SK-N-MC (cell line): ENCODE data around the gene PKNOX2.

Experiments used
- DNase-seq: peaks from one replicate; pipeline ENCODE4 v3.0.0-alpha.2; 2011; ENCODE audit warnings: low read depth, low spot score
- H3K27ac ChIP-seq: fragments of 200-600 bp; sonication (generic); 2 replicates; pipeline ENCODE4 v1.5.1; 2016; ENCODE audit warnings: mixed run types
- H3K36me3 ChIP-seq: fragments of 200-600 bp; sonication (generic); 2 replicates; pipeline ENCODE4 v1.6.1; 2017; ENCODE audit warnings: antibody characterized with exemption, low read length, mixed read lengths; ENCODE audit not compliant: insufficient read depth
- H3K4me3 ChIP-seq: fragments of 200-600 bp; sonication (generic); 2 replicates; pipeline ENCODE4 v1.5.1; 2016
- H3K9ac ChIP-seq: fragments of 200-600 bp; sonication (generic); 2 replicates; pipeline ENCODE4 v1.8.0; 2017; ENCODE audit warnings: mixed run types, mixed read lengths; ENCODE audit not compliant: insufficient read length
- H3K9me3 ChIP-seq: fragments of 200-600 bp; sonication (generic); 2 replicates; pipeline ENCODE4 v1.6.1; 2017; ENCODE audit warnings: low read depth, mild to moderate bottlenecking, antibody characterized with exemption, low read length, moderate library complexity, mixed read lengths
- EZH2 ChIP-seq: fragments of 200-600 bp; sonication (generic); IDR thresholded peaks from one replicate; pipeline ENCODE4 v1.6.1; 2017; ENCODE audit warnings: antibody characterized with exemption
- FOXP2 ChIP-seq: optimal IDR thresholded peaks from 2 replicates; pipeline ENCODE3; 2011; ENCODE audit warnings: mild to moderate bottlenecking, moderate library complexity; ENCODE audit not compliant: insufficient read depth; ENCODE audit errors: extremely low read length, control extremely low read depth
- POLR2AphosphoS5 ChIP-seq: IDR thresholded peaks from 2 replicates; pipeline ENCODE4 v1.6.1; 2012; ENCODE audit warnings: mild to moderate bottlenecking, low read depth, low read length, borderline replicate concordance

PKNOX2 gene

DNA sequence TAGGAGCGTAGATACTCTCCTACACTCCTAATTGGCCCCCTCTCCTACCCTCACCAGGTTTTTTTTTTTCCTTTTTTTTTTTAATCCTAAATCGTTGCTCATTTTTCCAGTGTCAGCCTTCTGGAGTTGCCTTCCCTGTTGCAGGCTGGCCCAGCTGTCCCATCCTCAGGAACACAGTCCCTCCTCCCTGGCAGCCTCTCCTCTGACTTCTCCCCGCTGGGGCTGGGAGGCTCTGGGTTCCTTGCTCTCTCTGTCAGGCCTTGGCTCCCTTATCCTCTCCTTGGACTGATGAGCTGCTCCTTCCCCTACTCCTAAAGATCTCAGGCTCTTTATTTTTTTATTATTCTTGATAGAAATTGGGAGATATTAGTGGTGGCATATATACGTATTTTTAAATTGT is 62.2 kb downstream of the PKNOX2 start:
- Histone ChIP-seq H3K36me3 (no peaks in the 10 kb centered on the region), H3K9ac (no peak overlapping the region), H3K4me3 (no peak overlapping the region), H3K27ac (no peak overlapping the region), H3K9me3 (no peaks in the 10 kb centered on the region)
- TF ChIP-seq POLR2AphosphoS5 = no peak
- TF ChIP-seq FOXP2 = no peak
- TF ChIP-seq EZH2 = no peak
- no peak for DNase-seq

DNA sequence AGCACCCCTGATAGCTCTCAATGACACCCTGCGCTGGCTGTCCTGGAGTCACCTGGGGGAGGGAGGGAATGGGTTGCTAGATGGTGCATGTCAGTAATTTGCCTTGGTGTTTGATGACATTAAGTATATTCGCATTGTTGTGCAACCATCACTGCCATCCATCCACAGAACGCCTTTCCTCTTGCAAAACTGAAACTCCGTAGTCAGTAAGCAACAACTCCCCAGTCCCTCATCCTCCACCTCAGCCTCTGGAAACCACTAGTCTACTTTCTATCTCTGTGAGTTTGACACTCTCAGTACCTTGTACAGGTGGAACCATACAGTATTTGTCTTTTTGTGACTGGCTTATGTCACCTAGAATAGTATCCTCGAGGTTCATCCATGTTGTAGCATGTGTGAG is 62.6 kb downstream of the PKNOX2 start:
- Histone ChIP-seq H3K9ac (no peak overlapping the region), H3K4me3 (no peak overlapping the region), H3K36me3 (no peaks in the 10 kb centered on the region), H3K9me3 (no peaks in the 10 kb centered on the region), H3K27ac (no peak overlapping the region)
- no peak for TF ChIP-seq EZH2
- no peak for DNase-seq

DNA sequence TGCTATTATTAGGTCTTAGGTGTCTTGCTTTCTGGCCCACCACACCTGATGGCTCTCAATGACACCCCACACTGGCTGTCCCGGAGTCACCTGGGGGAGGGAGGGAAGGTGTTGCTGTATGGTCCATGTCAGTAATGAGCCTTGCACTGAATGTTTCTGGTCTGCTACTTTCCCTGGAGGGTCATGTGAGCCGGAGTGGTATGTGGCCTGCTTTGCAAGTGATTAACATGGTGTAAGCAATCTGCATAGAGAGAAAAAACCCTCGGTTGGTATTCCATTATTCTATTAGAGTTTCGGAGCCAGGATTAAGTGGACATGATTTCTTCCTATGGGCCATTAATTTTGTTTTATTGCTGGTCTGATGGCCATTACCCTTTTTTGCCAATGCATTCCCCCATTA is 63.9 kb downstream of the PKNOX2 start:
- TF ChIP-seq POLR2AphosphoS5 = no peak
- no peak for TF ChIP-seq EZH2
- no peak for TF ChIP-seq FOXP2
- Histone ChIP-seq H3K27ac (no peak overlapping the region), H3K9ac (no peak overlapping the region), H3K9me3 (no peaks in the 10 kb centered on the region), H3K4me3 (no peak overlapping the region), H3K36me3 (no peaks in the 10 kb centered on the region)
- no peak for DNase-seq

DNA sequence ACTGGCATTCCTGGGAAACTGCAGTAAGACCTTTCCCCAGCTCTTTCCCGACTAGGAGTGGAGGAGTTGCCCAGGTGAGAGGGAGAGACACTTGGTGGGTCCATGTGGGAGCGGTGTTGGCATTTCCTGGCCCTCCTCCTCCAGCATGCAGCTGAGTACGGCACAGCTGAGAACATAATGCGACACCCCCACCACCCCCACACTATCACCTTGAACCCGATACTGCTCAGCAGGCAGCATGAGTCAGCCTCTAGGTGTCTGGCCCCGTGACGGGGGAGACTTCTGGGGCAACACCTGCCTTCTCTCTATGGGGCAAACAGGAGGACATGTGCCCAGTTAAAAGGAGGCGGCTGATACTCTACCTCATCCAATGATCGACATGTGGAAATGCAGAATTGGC is 64.4 kb downstream of the PKNOX2 start:
- H3K9ac ChIP-seq = no peak overlapping the region
- TF ChIP-seq POLR2AphosphoS5 (no peak), EZH2 (no peak), FOXP2 (no peak)
- H3K36me3 ChIP-seq = no peaks in the 10 kb centered on the region
- DNase-seq = no peak
- no peak overlapping the region for H3K27ac ChIP-seq
- H3K4me3 ChIP-seq = no peak overlapping the region
- H3K9me3 ChIP-seq = no peaks in the 10 kb centered on the region

DNA sequence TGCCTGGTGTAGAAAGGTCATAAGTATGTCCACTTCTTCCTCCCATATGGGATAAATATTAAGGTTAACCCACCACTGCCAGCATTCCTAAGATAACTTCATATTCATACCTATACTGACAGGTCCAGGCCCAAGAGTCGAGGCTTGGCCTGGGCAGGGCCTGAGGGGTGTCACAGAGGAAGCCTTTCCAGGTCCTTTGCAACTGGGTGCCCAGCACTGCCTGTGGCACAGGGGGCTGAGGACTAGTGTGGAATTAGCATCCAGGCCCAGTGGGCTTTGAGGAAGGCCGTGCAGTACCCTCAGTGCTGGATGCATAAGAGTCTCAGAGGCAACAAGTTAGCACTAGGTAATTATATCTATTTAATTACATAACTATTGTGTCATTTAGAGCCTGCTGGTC is 65.4 kb downstream of the PKNOX2 start:
- H3K9ac ChIP-seq = no peak overlapping the region
- H3K27ac ChIP-seq = no peak overlapping the region
- DNase-seq = no peak
- TF ChIP-seq EZH2 (no peak), FOXP2 (no peak), POLR2AphosphoS5 (no peak)
- no peaks in the 10 kb centered on the region for H3K36me3 ChIP-seq
- H3K9me3 ChIP-seq = no peaks in the 10 kb centered on the region
- H3K4me3 ChIP-seq = no peak overlapping the region

DNA sequence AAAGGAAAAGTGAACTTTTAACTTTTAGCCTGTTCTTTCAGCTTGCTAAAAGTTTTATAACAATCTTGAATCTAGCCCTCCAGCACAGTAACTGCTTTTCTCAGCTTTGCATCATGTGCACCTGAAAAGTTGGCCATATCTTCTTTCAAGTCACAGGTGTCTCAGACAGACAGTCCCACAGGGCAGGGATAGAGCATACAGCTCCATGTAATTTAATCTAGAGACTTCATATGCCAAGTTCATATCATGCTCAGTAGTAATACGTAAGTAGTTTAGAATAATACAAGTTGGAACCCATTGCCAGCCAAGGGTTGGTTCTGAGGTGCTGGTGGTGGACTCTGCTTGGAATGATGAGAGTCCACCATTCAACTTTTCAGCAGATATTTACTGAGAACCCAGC is 68.6 kb downstream of the PKNOX2 start:
- no peak overlapping the region for H3K27ac ChIP-seq
- no peak for DNase-seq
- H3K9ac ChIP-seq = no peak overlapping the region
- no peak overlapping the region for H3K4me3 ChIP-seq
- no peaks in the 10 kb centered on the region for H3K9me3 ChIP-seq
- H3K36me3 ChIP-seq = no peaks in the 10 kb centered on the region
- TF ChIP-seq EZH2 = no peak
- TF ChIP-seq POLR2AphosphoS5 = no peak
- no peak for TF ChIP-seq FOXP2

DNA sequence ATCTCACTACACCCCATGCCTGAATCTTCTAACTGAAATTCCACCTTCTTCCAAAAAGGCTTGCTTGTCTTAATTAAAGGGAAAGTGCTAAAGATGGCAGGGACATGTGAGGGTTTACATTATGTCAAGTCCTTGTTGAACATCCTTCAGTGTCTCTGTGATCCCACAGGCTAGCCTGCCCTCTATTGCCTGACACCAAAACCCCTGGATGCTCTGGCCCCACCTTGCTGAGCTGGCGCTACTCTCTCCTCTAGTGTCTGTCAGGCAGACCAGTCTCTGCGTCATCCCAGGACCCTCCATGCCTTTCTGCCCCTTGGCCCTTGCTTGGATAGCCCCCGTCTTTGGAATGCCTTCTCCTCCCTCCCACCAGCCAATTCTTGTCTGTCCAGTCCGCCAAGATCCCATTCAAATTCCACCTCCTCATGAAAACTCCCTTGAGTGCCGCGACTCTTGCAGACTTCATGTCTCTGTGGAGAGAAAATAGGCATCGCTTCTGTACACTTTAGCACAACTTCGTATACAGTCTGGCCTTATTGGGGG is 69.3 kb downstream of the PKNOX2 start:
- H3K27ac ChIP-seq = no peak overlapping the region
- TF ChIP-seq EZH2 = no peak
- TF ChIP-seq FOXP2 = no peak
- TF ChIP-seq POLR2AphosphoS5 = no peak
- no peak overlapping the region for H3K9ac ChIP-seq

DNA sequence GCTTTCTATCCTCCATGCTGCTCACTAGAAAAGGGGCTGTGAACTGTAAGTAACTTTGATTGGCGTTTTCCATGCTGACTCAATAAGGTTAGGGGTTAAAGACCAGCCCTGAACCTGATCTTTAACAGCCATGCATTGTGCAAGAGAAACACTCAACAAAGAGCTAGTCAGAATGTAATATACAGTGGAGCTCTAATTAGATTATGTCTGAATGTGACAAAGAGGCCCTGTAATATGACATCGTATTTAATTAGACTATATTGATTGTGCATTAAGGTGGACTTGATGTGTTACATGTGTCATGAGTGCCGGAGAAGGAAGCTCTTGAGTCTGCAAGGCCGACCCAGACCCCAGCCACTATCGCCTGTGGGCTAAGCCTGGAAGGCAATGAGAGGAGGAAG is 70.5 kb downstream of the PKNOX2 start:
- H3K27ac ChIP-seq = no peak overlapping the region
- no peaks in the 10 kb centered on the region for H3K36me3 ChIP-seq
- no peak for TF ChIP-seq POLR2AphosphoS5
- TF ChIP-seq EZH2 = no peak
- no peak for TF ChIP-seq FOXP2
- H3K4me3 ChIP-seq = no peak overlapping the region
- DNase-seq = no peak
- H3K9ac ChIP-seq = no peak overlapping the region
- H3K9me3 ChIP-seq = no peaks in the 10 kb centered on the region

More for the DNA sequence above, 69.3 kb downstream of the PKNOX2 start:
- no peaks in the 10 kb centered on the region for H3K9me3 ChIP-seq
- no peaks in the 10 kb centered on the region for H3K36me3 ChIP-seq
- H3K4me3 ChIP-seq = no peak overlapping the region
- no peak for DNase-seq

DNA sequence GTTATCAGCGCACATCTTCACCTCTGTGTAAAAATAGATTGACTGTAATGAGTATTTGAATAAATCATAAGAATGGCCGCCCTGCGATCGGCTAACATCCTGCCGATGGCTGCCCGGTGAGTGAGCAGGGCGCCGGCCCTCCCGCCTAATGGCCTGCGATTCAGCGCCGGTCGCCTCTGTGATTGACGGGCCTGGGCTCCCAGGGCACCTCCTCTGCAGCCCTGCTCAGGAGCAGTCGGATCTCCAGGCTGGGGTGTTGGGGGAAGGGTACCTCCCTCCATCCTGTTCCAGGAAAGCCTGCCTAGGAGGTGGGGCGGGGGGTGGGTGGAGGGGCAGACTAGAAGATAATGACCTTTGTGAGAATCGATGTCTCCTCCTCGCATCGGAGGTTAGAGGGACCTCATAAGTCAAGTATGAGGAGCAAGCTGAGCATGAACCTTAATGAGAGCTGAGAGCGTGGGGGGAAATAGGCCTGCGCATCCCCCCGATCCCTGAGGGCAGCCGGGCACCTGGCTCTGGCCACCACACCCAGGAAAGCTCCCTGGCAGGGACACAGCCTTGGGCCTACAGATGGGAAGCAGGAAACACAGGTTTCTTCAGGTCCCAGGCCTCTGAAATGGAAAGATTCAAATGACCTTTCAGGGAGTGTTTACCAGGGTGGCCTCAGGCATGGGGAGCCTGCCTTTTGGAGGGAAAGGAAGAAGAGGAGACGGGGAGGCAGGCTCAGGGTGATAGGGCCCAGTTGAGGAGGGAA is 71.7 kb downstream of the PKNOX2 start:
- no peak for TF ChIP-seq POLR2AphosphoS5
- no peak for TF ChIP-seq FOXP2
- TF ChIP-seq EZH2 = no peak
- DNase-seq = no peak
- Histone ChIP-seq H3K4me3 (no peak overlapping the region), H3K9me3 (no peaks in the 10 kb centered on the region), H3K36me3 (no peaks in the 10 kb centered on the region), H3K9ac (no peak overlapping the region), H3K27ac (no peak overlapping the region)
